Nephron progenitor cell (in vitro differentiated cells): Measurements from ENCODE around the gene CCR9.

Experiments used
- DNase-seq: peaks from one replicate; pipeline ENCODE4 v3.0.0; 2021
- H3K27ac Mint-ChIP-seq: 2 replicates; pipeline ENCODE4 v1.8.0; 2021; ENCODE audit warnings: mild to moderate bottlenecking, moderate library complexity, mixed read lengths
- H3K27me3 Mint-ChIP-seq: 2 replicates; pipeline ENCODE4 v1.8.0; 2021; ENCODE audit warnings: mild to moderate bottlenecking, low read depth, mixed read lengths; ENCODE audit not compliant: poor library complexity
- H3K36me3 Mint-ChIP-seq: 2 replicates; pipeline ENCODE4 v1.8.0; 2021; ENCODE audit warnings: low read depth, mixed read lengths
- H3K4me1 Mint-ChIP-seq: 2 replicates; pipeline ENCODE4 v1.8.0; 2021; ENCODE audit warnings: mixed read lengths
- H3K4me3 Mint-ChIP-seq: 2 replicates; pipeline ENCODE4 v1.8.0; 2021; ENCODE audit warnings: mild to moderate bottlenecking, moderate library complexity, mixed read lengths
- H3K9me3 Mint-ChIP-seq: 2 replicates; pipeline ENCODE4 v1.8.0; 2021; ENCODE audit warnings: mild to moderate bottlenecking, moderate library complexity, mixed read lengths
- TF ChIP-seq, protein P1 (sequence below): fragments of 200-600 bp; sonication (generic); IDR thresholded peaks from 2 replicates; pipeline ENCODE4 v1.5.0; 2021; ENCODE audit warnings: antibody characterized with exemption

Gene CCR9

DNA sequence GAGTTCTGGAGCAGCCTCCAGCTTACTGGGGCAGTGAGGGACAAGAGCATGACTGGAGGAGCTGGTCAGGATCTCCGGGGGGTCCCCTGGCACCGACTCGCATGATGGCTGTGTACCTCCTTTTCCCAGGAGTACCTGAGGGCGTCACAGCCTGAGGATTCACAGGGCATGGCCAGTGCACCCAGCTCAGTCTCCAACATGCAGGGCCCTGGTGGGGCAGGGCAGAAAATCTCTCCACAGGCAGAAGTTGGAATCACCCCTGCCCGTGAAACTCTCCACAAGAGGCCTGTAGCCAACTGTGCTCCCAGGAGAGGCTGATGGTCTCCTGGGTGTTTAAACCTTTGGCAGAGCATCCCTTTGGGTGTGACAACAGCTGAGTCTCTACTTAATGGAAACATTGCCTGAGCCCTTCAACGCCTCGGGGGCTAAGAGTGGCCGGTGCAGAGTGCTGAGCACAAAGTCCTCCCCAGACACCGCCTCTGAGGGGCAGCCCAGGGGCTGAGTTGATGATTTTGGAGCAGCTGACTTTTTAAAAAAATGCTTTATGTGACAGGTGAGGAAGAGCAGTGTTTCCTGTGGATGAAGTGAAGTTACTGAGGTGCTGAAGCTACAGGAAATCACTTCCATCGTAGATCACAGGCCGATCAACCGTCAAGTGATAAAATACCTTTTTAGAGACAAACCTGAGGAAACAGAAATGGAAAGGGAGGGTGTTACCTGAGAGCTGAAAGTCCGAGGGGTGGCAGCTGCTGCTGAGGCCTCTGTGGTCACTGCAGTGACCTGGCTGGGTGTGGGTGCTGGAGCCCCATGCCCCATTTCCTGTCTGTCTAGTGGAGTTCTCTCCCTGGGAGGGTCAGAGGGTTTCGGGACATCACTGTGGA lies 35.1 kb downstream of the CCR9 start:
- H3K36me3 Mint-ChIP-seq = peaks cover 40% of the 10 kb centered on the region
- TF ChIP-seq, protein P1, sequence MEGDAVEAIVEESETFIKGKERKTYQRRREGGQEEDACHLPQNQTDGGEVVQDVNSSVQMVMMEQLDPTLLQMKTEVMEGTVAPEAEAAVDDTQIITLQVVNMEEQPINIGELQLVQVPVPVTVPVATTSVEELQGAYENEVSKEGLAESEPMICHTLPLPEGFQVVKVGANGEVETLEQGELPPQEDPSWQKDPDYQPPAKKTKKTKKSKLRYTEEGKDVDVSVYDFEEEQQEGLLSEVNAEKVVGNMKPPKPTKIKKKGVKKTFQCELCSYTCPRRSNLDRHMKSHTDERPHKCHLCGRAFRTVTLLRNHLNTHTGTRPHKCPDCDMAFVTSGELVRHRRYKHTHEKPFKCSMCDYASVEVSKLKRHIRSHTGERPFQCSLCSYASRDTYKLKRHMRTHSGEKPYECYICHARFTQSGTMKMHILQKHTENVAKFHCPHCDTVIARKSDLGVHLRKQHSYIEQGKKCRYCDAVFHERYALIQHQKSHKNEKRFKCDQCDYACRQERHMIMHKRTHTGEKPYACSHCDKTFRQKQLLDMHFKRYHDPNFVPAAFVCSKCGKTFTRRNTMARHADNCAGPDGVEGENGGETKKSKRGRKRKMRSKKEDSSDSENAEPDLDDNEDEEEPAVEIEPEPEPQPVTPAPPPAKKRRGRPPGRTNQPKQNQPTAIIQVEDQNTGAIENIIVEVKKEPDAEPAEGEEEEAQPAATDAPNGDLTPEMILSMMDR = no peak
- peaks cover 12% of the 10 kb centered on the region for H3K4me1 Mint-ChIP-seq
- H3K9me3 Mint-ChIP-seq = no peaks in the 10 kb centered on the region
- no peak overlapping the region for H3K4me3 Mint-ChIP-seq
- H3K27me3 Mint-ChIP-seq = peaks cover 7% of the 10 kb centered on the region
- H3K27ac Mint-ChIP-seq = no peak overlapping the region
- no peak for DNase-seq

DNA sequence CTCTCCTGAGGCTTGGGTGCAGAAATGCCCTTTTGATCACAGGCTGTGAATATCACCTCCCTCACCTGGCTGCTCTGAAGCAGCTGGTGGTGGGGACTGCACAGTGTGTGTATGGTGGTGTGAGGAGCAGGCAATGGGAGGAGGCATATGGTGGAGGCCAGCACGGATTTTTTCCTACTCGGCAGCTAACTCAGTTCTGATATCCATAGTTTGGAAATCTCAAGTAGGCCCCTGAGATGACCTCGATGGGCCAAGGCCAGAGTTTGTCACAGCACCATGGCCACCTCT lies 35.6 kb downstream of the CCR9 start:
- peaks cover 7% of the 10 kb centered on the region for H3K4me1 Mint-ChIP-seq
- no peak for DNase-seq
- H3K27ac Mint-ChIP-seq = no peak overlapping the region
- peaks cover 8% of the 10 kb centered on the region for H3K27me3 Mint-ChIP-seq
- peaks cover 46% of the 10 kb centered on the region for H3K36me3 Mint-ChIP-seq
- TF ChIP-seq, protein P1 = no peak
- no peak overlapping the region for H3K4me3 Mint-ChIP-seq
- H3K9me3 Mint-ChIP-seq = no peaks in the 10 kb centered on the region

- H3K27ac Mint-ChIP-seq = peak overlapping the region; percentile 84
- no peak for DNase-seq
- no peak overlapping the region for H3K4me3 Mint-ChIP-seq
- TF ChIP-seq, protein P1 = no peak
- peaks cover 8% of the 10 kb centered on the region for H3K27me3 Mint-ChIP-seq
- no peaks in the 10 kb centered on the region for H3K4me1 Mint-ChIP-seq
- no peaks in the 10 kb centered on the region for H3K9me3 Mint-ChIP-seq
- H3K36me3 Mint-ChIP-seq = peaks cover 57% of the 10 kb centered on the region
These were observed 36.7 kb downstream of the CCR9 start for GRCh38 chr3:45922950-45923590.

GRCh38 chr3:45923755-45924154 lies 37.4 kb downstream of the CCR9 start:
- TF ChIP-seq, protein P1 = no peak
- H3K4me3 Mint-ChIP-seq = no peak overlapping the region
- no peak overlapping the region for H3K27ac Mint-ChIP-seq
- peaks cover 8% of the 10 kb centered on the region for H3K27me3 Mint-ChIP-seq
- H3K36me3 Mint-ChIP-seq = peaks cover 59% of the 10 kb centered on the region
- no peaks in the 10 kb centered on the region for H3K9me3 Mint-ChIP-seq
- no peak for DNase-seq
- H3K4me1 Mint-ChIP-seq = no peaks in the 10 kb centered on the region

DNA sequence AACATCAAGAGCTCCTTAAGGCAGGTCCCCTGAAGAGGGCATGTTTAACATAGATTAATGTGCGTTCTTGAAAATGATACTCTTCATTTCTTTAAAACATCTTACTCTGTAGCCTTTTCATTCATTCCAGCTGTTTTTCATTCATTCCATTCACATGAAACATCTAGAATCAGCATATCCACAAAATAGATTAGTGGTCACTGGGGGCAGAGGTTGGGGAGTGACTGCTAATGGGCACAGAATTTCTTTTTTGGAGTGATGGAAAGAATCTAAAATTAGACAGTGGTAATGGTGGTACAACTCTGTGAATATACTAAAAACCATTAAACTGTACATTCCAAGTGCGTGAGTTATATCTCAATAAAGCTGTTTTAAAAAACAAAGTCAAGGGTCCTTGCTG lies 41.5 kb downstream of the CCR9 start:
- no peak for DNase-seq
- Mint-ChIP-seq H3K27me3 (peaks cover 6% of the 10 kb centered on the region), H3K9me3 (no peaks in the 10 kb centered on the region), H3K4me1 (no peaks in the 10 kb centered on the region), H3K4me3 (no peak overlapping the region), H3K36me3 (peaks cover 74% of the 10 kb centered on the region), H3K27ac (no peak overlapping the region)
- TF ChIP-seq, protein P1 = no peak
